GM12891 (cell line): Measurements from ENCODE around the gene IL21.
A peak's percentile ranks its signal among the peaks of the same experiment; 100 is the strongest.
"Not testable (repeated sequence)": the region's sequence is repeated elsewhere in the genome, so short reads cannot be mapped to it uniquely, and the experiment has no call there.

ENCODE experiments used
- DNase-seq: peaks from one replicate; pipeline ENCODE4 v3.0.0; 2011; ENCODE audit warnings: low spot score; ENCODE audit not compliant: insufficient read length
- FAIRE-seq: peaks from 2 replicates; lab custom pipeline; 2011; peaks lifted over from hg19 to GRCh38; lab: Jason Lieb, UNC
- PAX5 ChIP-seq: IDR thresholded peaks from 2 replicates; pipeline ENCODE4 v1.6.1; 2011; ENCODE audit warnings: low read length, moderate library complexity, mild to moderate bottlenecking; ENCODE audit not compliant: insufficient read depth, severe bottlenecking
- POLR2A ChIP-seq: IDR thresholded peaks from 2 replicates; pipeline ENCODE4 v1.6.1; 2011; ENCODE audit warnings: low read depth, low read length, control low read depth
- POLR2AphosphoS5 ChIP-seq: IDR thresholded peaks from 2 replicates; pipeline ENCODE4 v1.6.1; 2011; ENCODE audit warnings: low read depth, low read length, control low read depth
- POU2F2 ChIP-seq: IDR thresholded peaks from 2 replicates; pipeline ENCODE4 v1.6.1; 2011; ENCODE audit warnings: low read depth, mild to moderate bottlenecking, control low read depth, low read length, moderate library complexity
- SPI1 ChIP-seq: IDR thresholded peaks from 2 replicates; pipeline ENCODE4 v1.6.1; 2011; ENCODE audit warnings: low read depth, low read length, control low read depth
- TAF1 ChIP-seq: IDR thresholded peaks from 2 replicates; pipeline ENCODE4 v1.6.1; 2011; ENCODE audit warnings: low read depth, low read length, control low read depth

The IL21 gene

DNA sequence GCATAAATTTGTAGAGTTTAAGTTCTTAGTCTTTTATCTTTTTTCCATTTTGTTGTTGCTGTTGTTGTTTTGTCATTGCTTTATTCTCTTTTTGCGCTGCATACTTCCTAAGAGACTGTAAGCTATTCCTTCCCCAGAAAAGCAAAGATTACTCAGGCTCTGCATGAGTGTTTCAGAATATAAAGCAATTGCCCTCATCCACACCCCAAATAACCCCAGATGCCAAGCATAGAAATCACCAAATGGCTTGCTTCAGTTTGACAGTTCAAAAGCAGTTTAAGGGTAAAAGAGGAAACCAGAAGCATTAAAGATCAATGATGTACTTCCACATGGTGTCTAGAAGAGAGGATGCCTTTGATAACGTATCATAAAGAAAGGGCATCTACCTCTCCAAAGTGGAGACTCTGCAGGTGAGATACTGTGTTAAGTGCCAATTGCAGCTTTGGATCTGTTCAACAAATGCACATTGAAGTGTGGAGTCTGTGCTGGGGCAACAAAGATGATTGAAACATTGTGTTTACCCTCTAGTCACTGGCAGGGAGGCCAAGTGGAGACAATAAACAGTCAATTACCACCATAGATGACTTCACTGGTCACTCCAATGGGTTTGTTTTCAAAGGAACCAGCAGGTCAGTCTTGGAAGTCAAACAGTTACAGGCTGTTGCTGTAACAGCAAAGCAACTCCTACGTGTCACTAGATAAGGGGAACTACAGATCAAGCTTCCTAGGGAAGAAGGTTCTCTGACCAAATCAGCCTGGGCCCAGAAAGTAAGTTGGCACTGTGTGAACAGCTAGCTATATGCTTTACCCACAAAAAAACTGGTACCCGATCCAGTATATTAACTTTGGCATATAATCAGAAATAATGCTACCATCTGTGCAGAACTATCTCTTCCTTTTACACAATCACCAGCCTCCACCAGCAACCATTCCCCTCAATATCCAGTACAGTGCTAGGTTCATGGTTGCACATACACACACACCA is 40.6 kb upstream of the IL21 start:
- FAIRE-seq (no peak), DNase-seq (no peak)
- TF ChIP-seq SPI1 (no peak), POU2F2 (no peak), POLR2AphosphoS5 (no peak), TAF1 (no peak), PAX5 (no peak), POLR2A (no peak)

DNA sequence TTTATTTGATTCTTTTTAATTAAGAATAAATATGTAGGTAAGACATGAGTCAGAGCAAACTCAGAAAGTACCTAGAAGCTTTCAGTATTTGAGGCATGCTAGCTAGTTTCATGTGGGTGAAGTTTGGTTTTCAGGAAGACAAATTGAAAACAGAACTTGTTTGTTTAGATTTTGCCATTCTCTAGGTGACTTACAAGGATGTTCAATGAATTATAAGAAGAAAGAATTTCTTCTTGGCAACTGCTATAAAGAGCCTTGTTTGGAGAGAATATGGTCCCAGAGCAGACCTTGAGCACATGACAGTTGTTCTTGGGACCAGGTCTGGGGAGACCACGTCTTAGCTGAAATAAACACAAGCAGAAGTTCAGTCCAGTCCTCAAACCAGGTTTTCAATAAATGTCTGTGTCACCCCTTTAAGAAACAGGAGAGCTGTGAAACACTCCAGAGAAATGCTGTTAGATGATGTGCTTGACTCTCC is 38.0 kb upstream of the IL21 start:
- peak; percentile 38 for FAIRE-seq
- DNase-seq = peak; percentile 8

DNA sequence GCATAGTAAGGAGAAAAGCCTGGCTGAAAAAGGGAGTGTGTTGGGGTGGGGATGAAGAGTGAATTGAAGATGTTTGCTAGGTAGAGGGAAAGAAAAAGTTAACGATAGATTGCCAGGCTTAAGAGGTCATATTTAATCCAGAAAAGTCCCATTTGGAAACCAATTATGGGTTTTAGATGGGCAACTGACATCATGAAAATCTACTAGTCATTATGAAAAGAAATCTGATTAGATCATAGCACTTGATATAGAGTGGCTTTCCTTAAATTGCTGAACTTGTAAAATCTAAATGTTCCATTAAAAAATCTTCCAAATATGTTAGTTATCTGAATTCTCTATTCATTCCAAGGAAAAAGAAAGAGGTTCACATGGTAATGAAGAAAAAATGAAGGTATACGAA is 37.5 kb upstream of the IL21 start:
- FAIRE-seq = no peak

More for the DNA sequence above, 38.0 kb upstream of the IL21 start:
- TF ChIP-seq POU2F2 (no peak), TAF1 (no peak), POLR2A (no peak), PAX5 (no peak), SPI1 (no peak), POLR2AphosphoS5 (no peak)

DNA sequence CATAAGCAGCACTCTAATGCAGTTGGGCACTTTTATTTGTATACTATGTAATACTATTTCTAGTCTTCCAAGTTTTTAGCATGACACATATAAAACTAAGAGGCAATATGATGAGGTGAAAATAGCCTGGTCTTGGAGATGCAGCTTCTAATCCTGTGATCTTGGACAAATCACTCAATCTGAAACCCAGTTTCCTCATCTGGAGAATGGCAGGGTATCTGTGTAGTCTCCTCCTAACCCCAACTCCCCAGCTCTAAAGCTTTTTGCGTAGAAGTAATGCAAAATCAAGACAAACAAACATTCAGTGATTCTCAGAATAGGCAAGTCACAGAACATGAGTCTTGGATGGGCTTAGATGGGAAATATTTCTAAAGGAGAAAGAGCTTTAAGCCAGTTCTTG is 36.7 kb upstream of the IL21 start:
- no peak for DNase-seq
- TF ChIP-seq POLR2A = no peak
- TF ChIP-seq SPI1 = no peak
- TF ChIP-seq POLR2AphosphoS5 = no peak
- TF ChIP-seq POU2F2 = no peak
- FAIRE-seq = no peak

More for the DNA sequence above, 37.5 kb upstream of the IL21 start:
- DNase-seq = no peak
- no peak for TF ChIP-seq PAX5
- TF ChIP-seq POLR2A = no peak
- no peak for TF ChIP-seq SPI1
- TF ChIP-seq TAF1 = no peak
- no peak for TF ChIP-seq POU2F2
- TF ChIP-seq POLR2AphosphoS5 = no peak

DNA sequence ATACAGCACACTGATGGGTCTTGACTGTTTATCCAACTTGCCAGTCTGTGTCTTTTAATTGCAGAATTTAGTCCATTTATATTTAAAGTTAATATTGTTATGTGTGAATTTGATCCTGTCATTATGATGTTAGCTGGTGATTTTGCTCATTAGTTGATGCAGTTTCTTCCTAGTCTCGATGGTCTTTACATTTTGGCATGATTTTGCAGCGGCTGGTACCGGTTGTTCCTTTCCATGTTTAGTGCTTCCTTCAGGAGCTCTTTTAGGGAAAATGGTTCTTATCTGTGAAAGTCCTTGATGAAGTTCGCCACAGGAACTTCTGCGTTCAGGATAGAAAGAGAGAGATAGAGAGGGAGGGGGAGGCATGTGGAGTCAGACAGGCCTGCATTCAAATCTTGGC is 35.7 kb upstream of the IL21 start:
- FAIRE-seq, DNase-seq: not testable (repeated sequence)

DNA sequence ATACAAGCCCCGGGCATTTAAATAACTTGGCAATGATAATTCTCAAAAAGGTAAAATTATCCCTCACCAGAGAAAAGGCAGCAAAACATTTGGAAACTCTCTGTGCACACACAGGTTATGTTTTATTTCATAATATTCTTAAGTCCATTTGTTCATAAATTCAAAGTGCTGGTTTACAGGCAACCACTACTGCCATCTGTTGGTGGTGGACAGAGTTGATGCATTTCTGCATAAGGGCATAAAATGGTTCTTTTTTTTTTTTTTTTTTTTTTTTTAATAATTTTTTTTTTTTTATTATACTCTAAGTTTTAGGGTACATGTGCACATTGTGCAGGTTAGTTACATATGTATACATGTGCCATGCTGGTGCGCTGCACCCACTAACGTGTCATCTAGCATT is 31.5 kb upstream of the IL21 start:
- DNase-seq (peak; percentile 12), FAIRE-seq (no peak)
- TF ChIP-seq POU2F2 (no peak), TAF1 (no peak), POLR2A (no peak), POLR2AphosphoS5 (no peak), SPI1 (no peak), PAX5 (no peak)

DNA sequence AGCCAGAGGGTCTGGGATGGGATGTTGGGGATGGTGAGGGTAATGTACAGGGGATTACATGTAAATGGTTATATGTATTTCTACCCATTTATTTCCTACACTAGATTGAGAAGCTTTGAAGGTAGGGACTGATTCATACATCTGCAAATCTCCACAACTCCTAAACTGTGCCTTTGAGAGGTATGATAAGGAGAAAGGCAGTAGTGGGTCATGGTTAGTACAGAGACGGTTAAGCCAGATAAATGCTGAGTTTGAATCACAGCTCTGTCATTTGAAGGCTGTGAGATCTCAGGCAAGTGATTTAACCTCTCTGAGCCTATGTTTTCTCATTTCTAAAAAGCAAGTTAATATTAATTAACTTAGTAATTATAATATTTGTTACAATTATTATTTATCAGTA is 29.3 kb upstream of the IL21 start:
- TF ChIP-seq POU2F2 (no peak), POLR2AphosphoS5 (no peak), PAX5 (no peak), POLR2A (no peak), TAF1 (no peak), SPI1 (no peak)
- FAIRE-seq (no peak), DNase-seq (no peak)

DNA sequence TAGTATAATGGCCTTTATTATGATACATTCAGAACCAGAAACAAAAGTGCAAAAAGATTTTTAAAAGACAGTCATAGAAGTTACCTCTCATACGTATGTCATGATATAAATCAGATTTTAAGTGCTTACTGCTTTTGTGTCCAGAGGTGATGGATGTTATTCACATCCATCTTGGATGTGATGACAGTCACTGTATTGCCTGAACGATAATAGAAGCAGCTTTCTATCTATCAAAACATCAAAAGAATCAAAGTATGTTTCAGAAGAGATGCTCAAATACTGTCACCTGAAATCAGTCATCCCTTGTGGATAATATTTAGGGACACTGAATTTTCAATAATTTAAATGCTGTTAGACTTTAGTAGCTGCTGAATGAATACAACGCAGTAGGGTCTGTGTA is 26.8 kb upstream of the IL21 start:
- TF ChIP-seq PAX5 (no peak), POU2F2 (no peak), SPI1 (no peak), POLR2AphosphoS5 (no peak), TAF1 (no peak), POLR2A (no peak)
- DNase-seq (no peak), FAIRE-seq (no peak)

DNA sequence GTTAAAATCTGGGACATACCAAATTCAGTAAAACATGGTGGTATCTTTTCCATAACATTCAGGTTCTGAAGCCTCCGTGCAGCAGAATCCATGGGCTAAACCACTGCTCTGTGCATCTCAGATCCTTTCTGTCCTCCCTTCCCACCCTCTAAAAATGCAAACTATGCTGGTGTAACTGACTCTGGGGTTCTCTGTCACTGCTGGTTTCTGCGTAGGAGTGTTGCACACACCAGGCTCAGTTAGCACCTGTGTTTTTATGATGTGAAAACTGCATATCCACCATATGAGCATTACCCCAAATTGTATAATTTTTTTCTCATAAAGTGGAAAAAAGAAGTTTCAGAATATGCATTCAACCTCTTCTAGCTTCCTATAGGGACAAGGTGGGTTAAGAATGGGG is 22.4 kb upstream of the IL21 start:
- no peak for FAIRE-seq
- TF ChIP-seq POLR2AphosphoS5 = no peak
- no peak for TF ChIP-seq POLR2A
- TF ChIP-seq PAX5 = no peak
- no peak for TF ChIP-seq TAF1
- no peak for TF ChIP-seq POU2F2
- DNase-seq = no peak

DNA sequence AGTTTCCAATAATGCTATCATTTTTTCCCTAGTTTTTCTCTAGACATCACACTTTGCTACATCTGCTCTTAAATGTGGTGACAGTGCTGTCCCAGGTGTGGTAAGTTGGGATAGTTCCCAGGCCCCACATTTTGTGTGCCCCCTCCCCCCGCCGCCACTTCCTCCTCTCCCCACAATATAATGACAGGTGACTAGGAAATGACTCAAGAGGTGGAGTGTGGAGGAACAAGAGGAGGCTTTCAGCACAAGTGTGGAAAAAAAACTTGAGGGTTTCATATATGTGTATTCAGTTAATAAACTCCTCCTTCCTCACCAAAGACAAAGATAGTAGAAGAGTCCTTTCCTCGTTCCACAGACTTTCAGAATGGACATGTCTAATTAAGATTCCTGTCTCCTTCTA is 18.3 kb upstream of the IL21 start:
- DNase-seq (no peak), FAIRE-seq (peak; percentile 57)
- no peak for TF ChIP-seq SPI1
- no peak for TF ChIP-seq POU2F2
- TF ChIP-seq POLR2A = no peak
- no peak for TF ChIP-seq POLR2AphosphoS5
- TF ChIP-seq PAX5 = no peak
- TF ChIP-seq TAF1 = no peak

DNA sequence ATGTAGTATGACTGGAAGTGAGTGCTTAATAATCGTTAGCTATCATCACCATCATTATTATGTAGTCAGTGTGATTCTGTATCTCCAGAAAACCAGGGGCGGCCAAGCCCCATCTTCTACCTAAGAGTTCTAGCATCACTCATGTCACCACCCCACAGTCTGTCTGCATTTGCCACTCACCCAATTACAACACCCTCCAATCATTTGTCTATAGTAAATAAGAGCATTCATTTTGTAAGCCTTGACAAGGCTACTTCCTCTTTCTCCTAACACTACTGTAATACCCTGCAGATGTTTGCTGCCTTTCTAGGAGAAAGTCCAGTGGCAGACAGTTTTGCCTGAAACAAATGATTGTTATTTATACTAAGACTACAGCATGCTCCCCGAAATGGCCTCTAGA is 15.8 kb upstream of the IL21 start:
- DNase-seq (no peak), FAIRE-seq (peak; percentile 91)
- TF ChIP-seq POU2F2 (no peak), SPI1 (peak; percentile 85)

DNA sequence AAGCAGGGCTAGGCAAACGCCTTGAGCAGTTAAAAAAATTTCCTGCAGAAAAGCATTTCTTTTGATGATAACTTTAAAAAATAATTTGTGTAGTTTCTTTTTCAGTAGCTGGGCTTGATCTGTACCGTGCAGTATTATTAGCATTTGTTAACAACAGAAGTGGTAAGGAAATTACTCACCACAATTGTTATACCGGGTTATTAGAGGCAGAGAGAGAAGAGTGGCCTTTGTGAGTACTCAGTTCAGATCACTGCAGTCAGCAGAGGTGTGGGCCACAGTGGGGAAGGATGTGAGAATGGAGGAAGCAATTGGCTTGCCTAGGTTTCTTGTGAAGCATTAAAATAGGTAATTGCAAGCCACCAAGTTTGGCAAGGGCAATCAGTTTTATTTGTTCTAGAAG is 14.3 kb upstream of the IL21 start:
- DNase-seq = peak; percentile 11
- peak; percentile 85 for FAIRE-seq
- TF ChIP-seq POU2F2 = no peak
- no peak for TF ChIP-seq POLR2AphosphoS5
- no peak for TF ChIP-seq TAF1
- TF ChIP-seq SPI1 = no peak
- no peak for TF ChIP-seq POLR2A
- no peak for TF ChIP-seq PAX5
